ENCODE results near the gene KRT80.

The KRT80 gene

DNA sequence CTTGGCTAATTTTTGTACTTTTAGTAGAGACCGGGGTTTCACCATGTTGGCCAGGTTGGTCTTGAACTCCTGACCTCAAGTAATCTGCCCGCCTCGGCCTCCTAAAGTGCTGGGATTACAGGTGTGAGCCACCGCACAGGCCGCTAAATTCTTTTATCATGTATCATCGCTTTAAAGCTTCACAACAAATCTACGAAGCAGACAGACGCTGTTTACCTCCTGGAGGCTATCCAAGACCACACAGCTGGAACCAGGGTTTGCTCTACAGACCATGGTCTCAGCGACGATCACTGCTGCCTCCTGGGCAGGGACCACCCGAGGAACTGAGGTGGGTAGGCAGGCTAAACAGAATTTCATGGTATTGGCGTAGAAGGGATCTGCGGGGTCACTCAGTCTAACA lies 27.2 kb downstream of the KRT80 start:
- H4K20me1 ChIP-seq (ENCODE audit: insufficient read depth) = no peaks in the 10 kb centered on the region
- peak overlapping the region; percentile 49; the same call in 1 of the 2 replicates for H2AFZ ChIP-seq (ENCODE audit: low read depth)
- H3K4me1 ChIP-seq (ENCODE audit: low read depth, poor library complexity, severe bottlenecking) = peaks cover 7% of the 10 kb centered on the region
- no peaks in the 10 kb centered on the region for H3K36me3 ChIP-seq (ENCODE audit: insufficient read depth)
- H3K27ac ChIP-seq = no peak overlapping the region
- no peaks in the 10 kb centered on the region for H3K27me3 ChIP-seq (ENCODE audit: insufficient read depth, low read depth)
- H3K4me3 ChIP-seq (IDR thresholded peaks at IDR 0.05; ENCODE audit: insufficient read depth, low read depth, low read length) = no peak overlapping the region
- TF ChIP-seq, protein P1, sequence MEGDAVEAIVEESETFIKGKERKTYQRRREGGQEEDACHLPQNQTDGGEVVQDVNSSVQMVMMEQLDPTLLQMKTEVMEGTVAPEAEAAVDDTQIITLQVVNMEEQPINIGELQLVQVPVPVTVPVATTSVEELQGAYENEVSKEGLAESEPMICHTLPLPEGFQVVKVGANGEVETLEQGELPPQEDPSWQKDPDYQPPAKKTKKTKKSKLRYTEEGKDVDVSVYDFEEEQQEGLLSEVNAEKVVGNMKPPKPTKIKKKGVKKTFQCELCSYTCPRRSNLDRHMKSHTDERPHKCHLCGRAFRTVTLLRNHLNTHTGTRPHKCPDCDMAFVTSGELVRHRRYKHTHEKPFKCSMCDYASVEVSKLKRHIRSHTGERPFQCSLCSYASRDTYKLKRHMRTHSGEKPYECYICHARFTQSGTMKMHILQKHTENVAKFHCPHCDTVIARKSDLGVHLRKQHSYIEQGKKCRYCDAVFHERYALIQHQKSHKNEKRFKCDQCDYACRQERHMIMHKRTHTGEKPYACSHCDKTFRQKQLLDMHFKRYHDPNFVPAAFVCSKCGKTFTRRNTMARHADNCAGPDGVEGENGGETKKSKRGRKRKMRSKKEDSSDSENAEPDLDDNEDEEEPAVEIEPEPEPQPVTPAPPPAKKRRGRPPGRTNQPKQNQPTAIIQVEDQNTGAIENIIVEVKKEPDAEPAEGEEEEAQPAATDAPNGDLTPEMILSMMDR (conservative IDR thresholded peaks at IDR 0.05; ENCODE audit: low read depth, low read length) = no peak
- H3K9ac ChIP-seq = no peak overlapping the region
- H3K79me2 ChIP-seq (ENCODE audit: insufficient read depth, low read depth) = no peaks in the 10 kb centered on the region
- no peak overlapping the region for H3K4me2 ChIP-seq

DNA sequence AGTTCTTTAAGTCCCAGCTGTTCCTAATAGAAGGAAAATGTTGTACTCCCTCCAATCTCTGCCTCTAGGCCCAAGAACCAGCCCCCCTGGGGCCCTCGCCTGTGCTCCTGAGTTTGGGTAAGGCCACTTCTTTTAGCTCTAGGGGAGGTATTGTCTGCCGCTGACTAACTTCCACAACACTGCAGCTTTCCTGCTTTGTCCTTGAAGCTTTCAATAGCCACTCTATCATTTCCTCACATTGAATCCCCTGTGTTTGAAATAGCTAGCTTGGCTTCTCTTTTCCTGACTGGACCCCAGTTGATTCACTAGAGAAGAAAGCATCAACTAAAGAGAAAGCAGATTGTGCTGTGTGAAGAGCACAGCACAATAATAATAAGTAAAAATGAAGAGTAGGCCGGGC lies 28.8 kb downstream of the KRT80 start:
- H4K20me1 ChIP-seq (ENCODE audit: insufficient read depth) = no peaks in the 10 kb centered on the region
- H2AFZ ChIP-seq (ENCODE audit: low read depth) = no peak overlapping the region
- TF ChIP-seq, protein P1 (conservative IDR thresholded peaks at IDR 0.05; ENCODE audit: low read depth, low read length) = no peak
- no peaks in the 10 kb centered on the region for H3K27me3 ChIP-seq (ENCODE audit: insufficient read depth, low read depth)
- no peak overlapping the region for H3K9ac ChIP-seq
- H3K36me3 ChIP-seq (ENCODE audit: insufficient read depth) = no peaks in the 10 kb centered on the region
- H3K4me1 ChIP-seq (ENCODE audit: low read depth, poor library complexity, severe bottlenecking) = peaks cover 7% of the 10 kb centered on the region
- H3K27ac ChIP-seq = no peak overlapping the region
- no peak overlapping the region for H3K4me3 ChIP-seq (IDR thresholded peaks at IDR 0.05; ENCODE audit: insufficient read depth, low read depth, low read length)
- H3K4me2 ChIP-seq = no peak overlapping the region
- H3K79me2 ChIP-seq (ENCODE audit: insufficient read depth, low read depth) = no peaks in the 10 kb centered on the region

DNA sequence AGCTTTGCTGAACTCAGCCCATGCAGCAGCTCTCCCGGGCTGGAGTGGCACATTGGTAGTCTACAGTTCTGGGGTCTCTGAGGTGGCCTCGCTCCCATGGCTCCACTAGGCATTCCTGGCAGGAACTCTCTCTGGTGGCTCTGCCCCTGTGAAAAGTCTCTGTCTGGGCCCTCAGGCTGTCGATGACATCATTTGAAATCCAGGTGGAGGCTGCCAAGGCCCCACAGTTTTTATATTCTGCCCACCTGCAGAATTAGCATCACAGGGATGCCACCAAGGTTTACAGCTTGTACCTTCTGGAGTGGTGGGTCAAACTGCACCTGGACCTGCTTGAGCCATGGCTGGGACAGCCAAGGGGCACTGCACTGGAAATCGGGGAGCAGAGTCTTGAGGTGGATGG lies 31.6 kb downstream of the KRT80 start:
- Histone ChIP-seq H3K79me2 (ENCODE audit: insufficient read depth, low read depth) (no peaks in the 10 kb centered on the region), H3K27me3 (ENCODE audit: insufficient read depth, low read depth) (no peaks in the 10 kb centered on the region), H3K4me3 (IDR thresholded peaks at IDR 0.05; ENCODE audit: insufficient read depth, low read depth, low read length) (no peak overlapping the region), H3K36me3 (ENCODE audit: insufficient read depth) (no peaks in the 10 kb centered on the region), H3K4me2 (no peak overlapping the region), H3K27ac (no peak overlapping the region), H3K9ac (no peak overlapping the region), H2AFZ (ENCODE audit: low read depth) (no peak overlapping the region), H4K20me1 (ENCODE audit: insufficient read depth) (no peaks in the 10 kb centered on the region), H3K4me1 (ENCODE audit: low read depth, poor library complexity, severe bottlenecking) (peaks cover 7% of the 10 kb centered on the region)
- TF ChIP-seq, protein P1 (conservative IDR thresholded peaks at IDR 0.05; ENCODE audit: low read depth, low read length) = no peak

DNA sequence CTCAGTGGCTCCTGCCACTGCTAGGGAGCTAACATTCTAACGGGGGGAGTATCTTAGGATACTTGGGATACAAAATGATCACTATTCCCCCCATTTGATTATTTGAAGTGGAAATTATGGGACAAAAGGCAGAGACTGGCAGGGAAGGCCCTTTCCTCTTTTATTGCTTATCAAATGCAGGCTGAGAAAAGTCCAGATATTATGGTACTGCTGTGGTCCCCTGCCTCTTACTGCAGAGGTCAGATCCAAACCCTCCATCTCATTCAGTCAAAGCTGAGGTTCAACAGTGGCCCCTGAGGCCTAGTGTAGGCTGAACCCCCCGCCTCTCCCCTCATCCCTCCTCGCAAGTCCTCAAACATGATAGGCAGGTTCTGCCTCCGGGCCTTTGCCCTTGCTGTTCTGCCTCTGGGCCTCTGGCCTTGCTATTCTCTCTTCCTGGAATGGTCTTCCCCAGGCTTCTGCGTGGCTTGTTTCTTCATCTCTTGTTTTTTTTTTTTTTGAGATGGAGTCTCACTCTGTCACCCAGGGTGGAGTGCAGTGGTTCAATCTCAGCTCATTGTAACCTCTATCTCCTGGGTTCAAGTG lies 34.2 kb downstream of the KRT80 start:
- Histone ChIP-seq H3K79me2 (ENCODE audit: insufficient read depth, low read depth) (no peaks in the 10 kb centered on the region), H3K27ac (no peak overlapping the region), H3K9ac (no peak overlapping the region), H3K4me3 (IDR thresholded peaks at IDR 0.05; ENCODE audit: insufficient read depth, low read depth, low read length) (no peak overlapping the region), H3K36me3 (ENCODE audit: insufficient read depth) (no peaks in the 10 kb centered on the region), H3K4me1 (ENCODE audit: low read depth, poor library complexity, severe bottlenecking) (peaks cover 2% of the 10 kb centered on the region), H3K27me3 (ENCODE audit: insufficient read depth, low read depth) (no peaks in the 10 kb centered on the region), H3K4me2 (no peak overlapping the region), H4K20me1 (ENCODE audit: insufficient read depth) (no peaks in the 10 kb centered on the region), H2AFZ (ENCODE audit: low read depth) (no peak overlapping the region)
- TF ChIP-seq, protein P1 (conservative IDR thresholded peaks at IDR 0.05; ENCODE audit: low read depth, low read length) = no peak

All from KMS-11 (cell line).